RPMI8226 (cell line): ENCODE data around the gene KCTD3.

Experiments used
- DNase-seq: peaks from one replicate; pipeline ENCODE4 v3.0.0-alpha.2; 2015

Gene KCTD3

DNA sequence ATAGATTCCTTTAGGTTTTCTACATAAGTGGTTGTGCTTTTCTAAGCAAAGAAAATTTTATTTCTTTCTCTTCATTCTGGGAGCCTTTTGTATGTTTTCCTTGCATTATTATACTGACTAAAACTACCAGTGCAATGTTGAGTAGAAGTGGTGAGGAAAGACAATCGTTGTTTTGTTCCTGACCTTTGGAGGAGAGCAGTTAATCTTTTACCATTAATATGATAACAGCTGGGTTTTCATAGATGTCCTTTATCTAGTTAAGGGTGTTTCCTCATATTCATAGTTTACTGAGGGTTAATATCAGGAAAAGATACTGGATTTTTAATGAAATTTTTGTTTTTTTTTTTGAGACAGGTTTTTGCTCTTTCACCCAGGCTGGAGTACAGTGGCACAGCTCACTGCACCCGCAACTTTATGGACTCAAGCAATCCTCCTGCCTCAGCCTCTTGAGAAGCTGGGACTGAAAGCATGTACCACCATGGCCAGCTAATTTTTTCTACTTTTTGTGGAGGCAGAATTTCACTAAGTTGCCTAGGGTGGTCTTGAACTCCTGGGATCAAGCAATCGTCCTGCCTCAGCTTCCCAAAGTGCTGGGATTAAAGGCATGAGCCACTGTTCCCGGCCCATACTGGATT, 9.0 kb upstream of the KCTD3 start:
- no peak for DNase-seq

DNA sequence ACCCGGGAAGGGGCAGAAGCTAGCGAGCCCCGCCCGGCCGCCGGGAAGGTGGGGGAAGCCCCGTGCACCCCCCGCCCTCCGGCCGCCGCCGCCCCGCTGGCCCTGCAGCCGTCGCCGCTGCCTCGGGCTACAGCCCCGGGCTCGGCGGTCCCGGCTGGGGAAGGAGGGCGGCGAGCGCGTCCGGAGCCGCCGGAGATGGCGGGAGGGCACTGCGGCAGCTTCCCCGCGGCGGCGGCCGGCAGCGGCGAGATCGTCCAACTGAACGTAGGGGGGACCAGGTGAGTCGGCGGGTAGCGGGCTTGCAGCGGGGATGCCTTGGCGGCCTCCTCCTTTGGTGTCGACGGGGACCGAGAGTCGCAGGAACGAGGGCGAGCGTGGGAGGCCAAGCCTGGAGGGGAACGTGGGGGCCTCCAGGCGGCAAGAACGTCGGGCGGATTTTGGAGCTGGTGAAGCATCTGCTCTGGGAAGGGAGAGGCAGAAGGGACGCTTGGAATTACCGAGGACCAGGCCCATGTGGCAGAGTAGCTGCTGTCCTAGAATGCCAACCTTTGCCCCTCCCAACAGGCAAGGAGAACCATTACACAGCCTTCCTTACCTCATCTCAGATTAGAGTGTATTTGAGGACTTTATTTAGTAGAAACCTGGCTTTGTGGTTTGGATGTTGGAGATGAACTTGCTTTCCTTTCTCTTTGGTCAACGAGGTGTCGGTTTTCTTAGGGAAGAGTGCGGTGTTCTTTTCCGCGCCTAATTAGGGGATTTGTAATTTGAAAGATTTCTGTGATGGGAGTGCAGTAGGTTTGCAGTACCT, 591 bp downstream of the KCTD3 start:
- peak; percentile 72 for DNase-seq

DNA sequence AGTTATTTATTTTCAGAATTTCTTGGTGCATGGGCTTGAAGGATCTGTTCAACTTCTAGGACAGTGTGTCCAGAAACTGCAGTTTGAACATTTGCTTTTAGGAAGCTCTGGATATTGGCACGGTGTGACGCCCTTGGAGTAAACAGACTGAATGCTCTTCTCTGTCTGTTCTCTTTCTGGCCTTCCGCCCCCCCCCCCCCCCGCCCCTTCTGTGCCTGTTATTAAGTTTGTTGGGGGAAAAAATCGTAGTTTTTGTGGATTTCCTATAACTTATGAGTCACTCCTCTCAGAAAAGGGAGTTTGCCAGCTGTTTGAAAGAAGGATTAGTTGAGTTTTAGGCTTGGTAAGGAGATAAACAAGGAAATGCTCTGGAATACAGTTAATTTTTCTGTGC, 1.2 kb downstream of the KCTD3 start:
- peak; percentile 49 for DNase-seq

DNA sequence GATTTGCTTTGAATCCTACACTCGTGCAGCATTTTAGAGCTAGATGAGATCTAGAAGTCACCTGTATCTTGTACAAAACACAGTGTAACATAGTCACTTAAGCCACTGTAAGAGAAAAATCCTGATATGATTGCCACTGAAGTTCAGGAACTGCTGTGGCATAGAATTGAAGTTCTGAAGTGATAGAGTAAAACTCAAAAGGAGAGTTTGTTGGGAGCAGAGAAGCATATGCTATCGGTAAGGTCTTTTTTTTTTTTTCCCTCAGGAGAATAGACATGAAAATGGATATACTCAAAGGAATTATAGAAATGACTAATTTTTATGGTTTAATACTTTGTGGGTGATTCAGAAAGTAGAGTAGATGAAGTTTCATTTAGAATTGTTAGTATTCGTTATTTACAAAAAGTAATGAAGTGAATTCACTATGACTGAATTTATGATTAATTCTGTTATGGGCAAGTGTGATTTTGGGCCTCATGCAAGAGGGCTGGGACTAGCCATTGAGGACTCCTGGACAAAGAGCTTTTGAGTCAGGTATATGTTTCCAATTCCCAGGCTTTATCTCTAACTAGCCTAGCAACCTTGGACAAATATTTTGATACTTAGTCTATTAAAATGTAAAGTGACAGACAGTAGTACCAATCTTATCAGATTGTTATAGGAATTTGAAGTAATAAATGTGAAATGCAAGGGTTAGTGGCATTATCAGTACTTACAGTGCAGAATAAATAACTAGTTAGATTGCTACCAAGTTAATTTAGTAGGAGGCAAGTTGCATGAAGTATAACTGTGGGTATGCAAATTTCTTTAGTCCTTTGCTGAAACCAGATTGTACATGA, 3.1 kb downstream of the KCTD3 start:
- DNase-seq, result no peak

- no peak for DNase-seq
These were observed 14.8 kb downstream of the KCTD3 start for GRCh38 chr1:215581896-215582295.

GRCh38 chr1:215583185-215583749, 16.2 kb downstream of the KCTD3 start:
- DNase-seq, result no peak

DNA sequence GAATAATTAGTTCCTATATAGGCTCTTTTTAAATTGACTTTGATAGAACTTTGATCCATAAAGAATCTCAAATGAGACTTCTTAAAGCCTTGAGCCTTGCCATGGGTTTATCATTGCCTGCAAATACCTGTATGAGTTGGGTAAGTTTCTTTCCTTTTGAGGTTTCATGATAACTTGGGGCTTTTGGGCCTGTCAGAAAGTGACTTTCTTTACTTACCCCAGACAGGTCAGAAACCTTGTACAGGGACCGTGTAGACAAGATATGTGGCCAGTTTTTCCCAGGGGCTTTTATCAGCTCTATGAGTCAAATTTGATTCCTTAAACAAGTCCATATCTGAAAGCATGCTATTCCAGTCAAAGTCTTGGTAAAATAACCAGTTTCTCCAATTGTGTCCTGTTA, 17.3 kb downstream of the KCTD3 start:
- no peak for DNase-seq

GRCh38 chr1:215589650-215590435, 22.7 kb downstream of the KCTD3 start:
- DNase-seq, result no peak

GRCh38 chr1:215590779-215591491, 23.8 kb downstream of the KCTD3 start:
- DNase-seq, result no peak

DNA sequence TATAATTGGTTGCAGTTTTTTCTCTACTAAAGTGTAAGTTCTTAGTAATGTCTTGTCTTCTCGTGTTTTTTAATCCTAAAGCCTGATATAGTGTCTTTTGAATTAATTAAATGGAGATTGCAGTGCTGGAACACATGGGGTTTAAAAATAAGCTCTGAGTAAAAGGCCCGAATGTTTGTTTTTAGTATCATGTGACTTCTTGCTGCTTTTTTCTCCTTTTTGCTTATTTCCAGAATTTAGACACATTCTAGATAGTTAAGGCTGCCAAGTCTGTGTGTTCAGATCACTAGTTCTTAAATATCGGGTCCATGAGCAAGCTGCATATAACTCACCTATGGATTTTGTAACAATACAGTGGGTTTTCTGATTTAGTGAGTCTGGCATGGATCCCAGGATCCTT, 27.5 kb downstream of the KCTD3 start:
- no peak for DNase-seq

DNA sequence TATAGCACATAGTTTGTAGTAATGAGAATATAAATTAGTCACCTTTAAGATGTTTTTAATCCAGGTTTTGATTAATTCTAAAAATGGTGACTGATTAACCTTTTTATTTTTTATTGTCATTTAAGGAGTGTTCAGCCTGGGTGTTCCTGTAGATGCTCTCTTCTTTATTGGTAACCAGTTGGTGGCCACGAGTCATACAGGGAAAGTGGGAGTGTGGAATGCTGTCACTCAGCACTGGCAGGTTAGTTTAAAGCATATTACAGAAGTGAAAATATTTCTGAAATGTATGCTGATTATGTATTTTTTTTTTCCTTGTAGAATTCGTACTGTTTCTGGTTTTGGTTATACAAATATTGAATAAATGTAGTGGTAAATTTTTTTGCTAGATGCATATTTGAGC, 28.1 kb downstream of the KCTD3 start:
- no peak for DNase-seq

DNA sequence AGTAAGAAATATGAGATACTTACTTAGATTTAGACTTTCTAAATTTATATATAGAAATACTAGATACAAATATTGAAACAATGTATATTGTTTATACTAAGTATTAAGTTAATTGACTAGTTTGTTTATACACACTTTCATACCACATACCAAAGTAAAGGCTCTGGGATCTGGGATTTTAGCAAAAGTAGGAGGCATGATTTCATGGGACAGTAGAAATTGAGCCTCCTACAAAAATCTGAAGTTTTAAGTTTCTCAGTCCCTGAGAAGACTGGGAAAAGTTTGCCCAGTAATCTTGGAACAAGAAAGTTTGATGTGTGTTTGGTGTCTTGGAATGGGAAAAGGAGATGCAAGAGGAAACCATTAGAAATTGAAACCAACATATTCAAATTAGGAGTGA, 30.9 kb downstream of the KCTD3 start:
- DNase-seq, result no peak

- no peak for DNase-seq
These were observed 32.4 kb downstream of the KCTD3 start for GRCh38 chr1:215599418-215600074.

GRCh38 chr1:215600258-215600792, 33.2 kb downstream of the KCTD3 start:
- no peak for DNase-seq

DNA sequence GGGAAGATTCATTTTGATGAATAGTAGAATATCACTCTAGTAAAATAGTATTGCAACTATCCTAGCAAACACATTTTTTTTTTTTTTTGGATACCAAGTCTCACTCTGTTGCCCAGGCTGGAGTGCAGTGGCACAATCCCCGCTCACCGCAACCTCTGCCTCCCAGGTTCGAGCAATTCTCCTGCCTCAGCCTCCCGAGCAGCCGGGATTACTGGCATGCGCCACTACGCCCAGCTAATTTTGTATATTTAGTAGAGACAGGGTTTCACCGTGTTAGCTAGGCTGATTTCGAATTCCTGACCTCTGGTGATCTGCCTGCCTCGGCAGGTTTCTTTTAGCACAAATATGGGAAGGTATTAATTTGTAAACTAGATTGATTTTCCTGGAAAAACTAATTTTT, 33.8 kb downstream of the KCTD3 start:
- DNase-seq, result no peak

- no peak for DNase-seq
These were observed 34.2 kb downstream of the KCTD3 start for GRCh38 chr1:215601276-215601675.

DNA sequence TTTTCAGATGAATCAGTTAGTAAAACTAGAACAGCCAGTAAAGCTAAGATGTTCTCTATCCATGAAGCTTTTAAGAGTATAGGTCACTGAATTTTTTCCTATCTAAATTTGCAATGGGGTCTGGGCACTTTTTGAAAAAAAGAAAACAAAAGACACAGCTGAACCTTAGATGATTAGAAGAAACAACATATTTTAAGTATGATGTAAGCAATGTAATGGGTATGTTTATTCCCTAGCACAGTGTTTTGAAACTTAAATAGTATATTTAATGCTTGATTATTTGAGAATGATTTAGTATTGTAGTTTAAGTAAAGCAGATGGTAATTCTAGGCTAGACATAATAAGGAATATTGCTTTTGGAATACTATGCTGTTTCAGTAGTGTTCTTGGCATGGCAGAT, 36.2 kb downstream of the KCTD3 start:
- DNase-seq, result no peak

- no peak for DNase-seq
These were observed 38.0 kb downstream of the KCTD3 start for GRCh38 chr1:215605011-215605621.

- DNase-seq, result no peak
These were observed 38.9 kb downstream of the KCTD3 start for GRCh38 chr1:215606036-215606435.

- peak; percentile 32 for DNase-seq
These were observed 39.6 kb downstream of the KCTD3 start for GRCh38 chr1:215606564-215607168.
